Lung (tissue), 12 donors: ENCODE results near the gene ZNRD2. TPM values are rescaled to one million over a fixed set of nuclear protein-coding genes. Genes with fewer than 3 reads are reported as not detected.

ENCODE experiments used
- ATAC-seq: fragments of 200-7000 bp; cut with Tn5 transposase; one replicate; pipeline ENCODE4 v1.9.1; 2020; ENCODE audit warnings: moderate number of reproducible peaks; ENCODE audit not compliant: insufficient read depth, low FRiP score
- DNase-seq, 3 donors: peaks; one replicate each; pipeline ENCODE4 v3.0.0-alpha.2; 2013 to 2017
- H3K27ac ChIP-seq, 2 donors: one replicate each; pipeline ENCODE4 v1.5.1; 2013; ENCODE audit warnings: mild to moderate bottlenecking in 2 of 2, moderate library complexity in 2 of 2, control low read depth in 1 of 2, inconsistent platforms in 1 of 2, low read depth in 1 of 2, low read length in 1 of 2
- H3K27me3 ChIP-seq, 3 donors: one replicate each; pipeline ENCODE4 v1.5.1; 2013; ENCODE audit warnings: low read length in 2 of 3; ENCODE audit not compliant: control insufficient read depth in 3 of 3, insufficient read depth in 3 of 3
- H3K36me3 ChIP-seq, 4 donors: one replicate each; pipeline ENCODE4 v1.5.1; 2013; ENCODE audit warnings: low read length in 4 of 4, mild to moderate bottlenecking in 1 of 4, moderate library complexity in 1 of 4; ENCODE audit not compliant: control insufficient read depth in 4 of 4, insufficient read depth in 4 of 4
- H3K4me1 ChIP-seq, 5 donors: one replicate each; pipeline ENCODE4 v1.5.1; 2013; ENCODE audit warnings: low read length in 5 of 5, mild to moderate bottlenecking in 2 of 5, moderate library complexity in 1 of 5; ENCODE audit not compliant: control insufficient read depth in 5 of 5, insufficient read depth in 5 of 5
- H3K4me3 ChIP-seq: one replicate; pipeline ENCODE4 v1.5.1; 2013; ENCODE audit warnings: mild to moderate bottlenecking, control low read depth, moderate library complexity
- H3K9ac ChIP-seq, 2 donors: one replicate each; pipeline ENCODE4 v1.5.1; 2013; ENCODE audit warnings: low read length in 2 of 2, control low read depth in 1 of 2; ENCODE audit not compliant: insufficient read depth in 1 of 2
- H3K9me3 ChIP-seq, 4 donors: one replicate each; pipeline ENCODE4 v1.5.1; 2013; ENCODE audit warnings: low read length in 3 of 4, mild to moderate bottlenecking in 1 of 4, moderate library complexity in 1 of 4; ENCODE audit not compliant: control insufficient read depth in 4 of 4, insufficient read depth in 3 of 4
- CTCF ChIP-seq: IDR thresholded peaks from 2 replicates; pipeline ENCODE4 v1.5.1; 2012; ENCODE audit warnings: mild to moderate bottlenecking; ENCODE audit errors: control extremely low read depth, extremely low read depth
- WGBS, 2 donors: extraction: QIAGEN DNeasy Blood & Tissue Kit; methylation state at CpG; one replicate each; pipeline ENCODE4 v1.1.7; 2013; 5-methylcytosine and 5-hydroxymethylcytosine counted together
- polyA plus RNA-seq, 2 donors: library from polyadenylated mRNA; stranded (reverse); fragments of 200-250 nt; gene quantifications; one replicate each; pipeline ENCODE4 v1.2.1, GENCODE V29; 2013
- total RNA-seq, 2 donors: library from RNA; depleted of rRNA in 1 of 2; stranded (reverse); fragments of >200 nt in 1 of 2; gene quantifications; one replicate each; pipeline ENCODE4 v1.2.1, GENCODE V29; 2014 to 2021
- donor health status: control.
- donor health status: control.
- donor health status: Bipolar disorder and iron deficiency.
- donor health status: healthy.
- donor health status: DM: yes; HTN: yes; CAD: no.

The ZNRD2 gene
- total and polyA plus RNA-seq, 4 donors: 22.0 to 81.5 (median 50.8) TPM

GRCh38 chr11:65530157-65530496, 40.1 kb upstream of the ZNRD2 start:
- WGBS, 2 donors: 87 to 88% methylated on average over 5 of the region's 5 CpGs
- H3K9me3 ChIP-seq: no peaks in the 10 kb centered on the region
- ATAC-seq: no peak
- no peak for TF ChIP-seq CTCF
- H3K4me3 ChIP-seq: no peak overlapping the region
- H3K9ac ChIP-seq: no peak overlapping the region
- H3K4me1 ChIP-seq: peaks cover 5 to 10% (median 7%) of the 10 kb centered on the region in 5 donors
- no peak overlapping the region for H3K27ac ChIP-seq
- no peak for DNase-seq
- no peaks in the 10 kb centered on the region for H3K27me3 ChIP-seq
- peaks cover 11 to 47% (median 29%) of the 10 kb centered on the region in 4 donors for H3K36me3 ChIP-seq

- Histone ChIP-seq H3K36me3 (peaks cover 11 to 64% (median 31%) of the 10 kb centered on the region in 4 donors), H3K4me3 (no peak overlapping the region), H3K4me1 (no peaks in the 10 kb centered on the region), H3K9me3 (no peaks in the 10 kb centered on the region), H3K27ac (no peak overlapping the region), H3K9ac (no peak overlapping the region), H3K27me3 (no peaks in the 10 kb centered on the region)
- no peak for ATAC-seq
- no peak for TF ChIP-seq CTCF
- DNase-seq: no peak
- 88 to 89% methylated on average over 15 of the region's 15 CpGs for WGBS, 2 donors
Measured at GRCh38 chr11:65532388-65533064, 37.8 kb upstream of the ZNRD2 start.

GRCh38 chr11:65535102-65535501, 35.2 kb upstream of the ZNRD2 start:
- 94 to 95% methylated on average over 9 of the region's 9 CpGs for WGBS, 2 donors
- H3K9me3 ChIP-seq: no peaks in the 10 kb centered on the region
- H3K9ac ChIP-seq: no peak overlapping the region
- H3K27me3 ChIP-seq: no peaks in the 10 kb centered on the region
- no peak overlapping the region for H3K27ac ChIP-seq
- no peak for DNase-seq
- ATAC-seq: no peak
- TF ChIP-seq CTCF: no peak
- H3K36me3 ChIP-seq: peaks cover 14 to 72% (median 25%) of the 10 kb centered on the region in 4 donors
- H3K4me1 ChIP-seq: peaks cover 0 to 5% (median 3%) of the 10 kb centered on the region in 5 donors
- no peak overlapping the region for H3K4me3 ChIP-seq
